ENCODE results near the gene CIDEA.

CIDEA gene

DNA sequence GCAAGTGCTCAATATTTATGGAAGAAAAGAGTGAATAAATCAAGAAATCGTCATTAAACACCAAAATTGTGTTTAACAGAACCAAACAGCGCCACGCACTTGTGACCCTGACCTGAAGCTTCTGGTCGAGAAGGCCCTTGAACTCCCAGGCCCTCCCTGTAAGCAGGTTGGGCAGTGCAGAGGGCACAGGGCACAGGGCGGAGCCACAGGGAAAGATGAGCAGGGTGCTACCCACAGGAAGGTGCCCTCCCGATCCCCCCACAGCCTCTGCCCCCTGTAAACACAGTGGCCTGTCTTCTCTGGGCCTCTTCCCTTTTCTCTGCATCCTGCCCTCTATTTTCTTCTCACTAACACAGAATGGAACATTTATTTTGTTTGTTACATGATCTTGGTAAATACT, 37.0 kb downstream of the CIDEA start:
- no peak for ATAC-seq
- no peak for TF ChIP-seq CREB5 (CRISPR knock-in tag; IDR thresholded peaks at IDR 0.05; ENCODE audit: low read depth)
- no peak for TF ChIP-seq PPARA (CRISPR knock-in tag; IDR thresholded peaks at IDR 0.05; ENCODE audit: borderline replicate concordance)
- no peak for TF ChIP-seq ZFP3 (CRISPR knock-in tag; IDR thresholded peaks at IDR 0.05)
- TF ChIP-seq, protein P1, sequence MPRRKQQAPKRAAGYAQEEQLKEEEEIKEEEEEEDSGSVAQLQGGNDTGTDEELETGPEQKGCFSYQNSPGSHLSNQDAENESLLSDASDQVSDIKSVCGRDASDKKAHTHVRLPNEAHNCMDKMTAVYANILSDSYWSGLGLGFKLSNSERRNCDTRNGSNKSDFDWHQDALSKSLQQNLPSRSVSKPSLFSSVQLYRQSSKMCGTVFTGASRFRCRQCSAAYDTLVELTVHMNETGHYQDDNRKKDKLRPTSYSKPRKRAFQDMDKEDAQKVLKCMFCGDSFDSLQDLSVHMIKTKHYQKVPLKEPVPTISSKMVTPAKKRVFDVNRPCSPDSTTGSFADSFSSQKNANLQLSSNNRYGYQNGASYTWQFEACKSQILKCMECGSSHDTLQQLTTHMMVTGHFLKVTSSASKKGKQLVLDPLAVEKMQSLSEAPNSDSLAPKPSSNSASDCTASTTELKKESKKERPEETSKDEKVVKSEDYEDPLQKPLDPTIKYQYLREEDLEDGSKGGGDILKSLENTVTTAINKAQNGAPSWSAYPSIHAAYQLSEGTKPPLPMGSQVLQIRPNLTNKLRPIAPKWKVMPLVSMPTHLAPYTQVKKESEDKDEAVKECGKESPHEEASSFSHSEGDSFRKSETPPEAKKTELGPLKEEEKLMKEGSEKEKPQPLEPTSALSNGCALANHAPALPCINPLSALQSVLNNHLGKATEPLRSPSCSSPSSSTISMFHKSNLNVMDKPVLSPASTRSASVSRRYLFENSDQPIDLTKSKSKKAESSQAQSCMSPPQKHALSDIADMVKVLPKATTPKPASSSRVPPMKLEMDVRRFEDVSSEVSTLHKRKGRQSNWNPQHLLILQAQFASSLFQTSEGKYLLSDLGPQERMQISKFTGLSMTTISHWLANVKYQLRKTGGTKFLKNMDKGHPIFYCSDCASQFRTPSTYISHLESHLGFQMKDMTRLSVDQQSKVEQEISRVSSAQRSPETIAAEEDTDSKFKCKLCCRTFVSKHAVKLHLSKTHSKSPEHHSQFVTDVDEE (CRISPR knock-in tag; IDR thresholded peaks at IDR 0.05) = no peak
- no peak for TF ChIP-seq ZFP30 (CRISPR knock-in tag; IDR thresholded peaks at IDR 0.05)
- no peak for TF ChIP-seq PATZ1 (CRISPR knock-in tag; IDR thresholded peaks at IDR 0.05; ENCODE audit: borderline replicate concordance)
- no peak for TF ChIP-seq ZNF8 (CRISPR knock-in tag; IDR thresholded peaks at IDR 0.05)
- TF ChIP-seq GLIS3 (CRISPR knock-in tag; IDR thresholded peaks at IDR 0.05) = no peak
- no peak for TF ChIP-seq ARNTL (CRISPR knock-in tag; IDR thresholded peaks at IDR 0.05; ENCODE audit: borderline replicate concordance, low read depth)
- no peak for TF ChIP-seq ISL1 (CRISPR knock-in tag; IDR thresholded peaks at IDR 0.05)
- TF ChIP-seq, protein P2, sequence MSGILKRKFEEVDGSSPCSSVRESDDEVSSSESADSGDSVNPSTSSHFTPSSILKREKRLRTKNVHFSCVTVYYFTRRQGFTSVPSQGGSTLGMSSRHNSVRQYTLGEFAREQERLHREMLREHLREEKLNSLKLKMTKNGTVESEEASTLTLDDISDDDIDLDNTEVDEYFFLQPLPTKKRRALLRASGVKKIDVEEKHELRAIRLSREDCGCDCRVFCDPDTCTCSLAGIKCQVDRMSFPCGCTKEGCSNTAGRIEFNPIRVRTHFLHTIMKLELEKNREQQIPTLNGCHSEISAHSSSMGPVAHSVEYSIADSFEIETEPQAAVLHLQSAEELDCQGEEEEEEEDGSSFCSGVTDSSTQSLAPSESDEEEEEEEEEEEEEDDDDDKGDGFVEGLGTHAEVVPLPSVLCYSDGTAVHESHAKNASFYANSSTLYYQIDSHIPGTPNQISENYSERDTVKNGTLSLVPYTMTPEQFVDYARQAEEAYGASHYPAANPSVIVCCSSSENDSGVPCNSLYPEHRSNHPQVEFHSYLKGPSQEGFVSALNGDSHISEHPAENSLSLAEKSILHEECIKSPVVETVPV (CRISPR knock-in tag; IDR thresholded peaks at IDR 0.05) = no peak
- TF ChIP-seq TCF4 (CRISPR knock-in tag; IDR thresholded peaks at IDR 0.05; ENCODE audit: borderline replicate concordance) = no peak

- ATAC-seq = no peak
- no peak for TF ChIP-seq ZNF70 (CRISPR knock-in tag; IDR thresholded peaks at IDR 0.05)
- TF ChIP-seq, protein P2 (CRISPR knock-in tag; IDR thresholded peaks at IDR 0.05) = no peak
- no peak for TF ChIP-seq ARNTL (CRISPR knock-in tag; IDR thresholded peaks at IDR 0.05; ENCODE audit: borderline replicate concordance, low read depth)
- TF ChIP-seq OSR1 (CRISPR knock-in tag; IDR thresholded peaks at IDR 0.05) = no peak
- TF ChIP-seq, protein P1 (CRISPR knock-in tag; IDR thresholded peaks at IDR 0.05) = no peak
- TF ChIP-seq ZNF8 (CRISPR knock-in tag; IDR thresholded peaks at IDR 0.05) = no peak
- TF ChIP-seq PPARA (CRISPR knock-in tag; IDR thresholded peaks at IDR 0.05; ENCODE audit: borderline replicate concordance) = no peak
- TF ChIP-seq ZFP30 (CRISPR knock-in tag; IDR thresholded peaks at IDR 0.05) = no peak
- TF ChIP-seq BACH2 (CRISPR knock-in tag; IDR thresholded peaks at IDR 0.05; ENCODE audit: borderline replicate concordance) = no peak
- TF ChIP-seq TOX (CRISPR knock-in tag; IDR thresholded peaks at IDR 0.05; ENCODE audit: borderline replicate concordance) = no peak
- TF ChIP-seq ISL1 (CRISPR knock-in tag; IDR thresholded peaks at IDR 0.05) = no peak
- TF ChIP-seq PATZ1 (CRISPR knock-in tag; IDR thresholded peaks at IDR 0.05; ENCODE audit: borderline replicate concordance) = no peak
- no peak for TF ChIP-seq GLIS3 (CRISPR knock-in tag; IDR thresholded peaks at IDR 0.05)
These were observed 37.5 kb downstream of the CIDEA start for GRCh38 chr18:12291690-12292089.
